ENCODE results near the gene TMEM17. TPM values are rescaled to one million over a fixed set of nuclear protein-coding genes. Genes with fewer than 3 reads are reported as not detected.

Gene TMEM17
- total RNA-seq, 2 experiments from 2014 or later, result 0.18 to 0.25 TPM

- peaks cover 2% of the 10 kb centered on the region for H3K4me1 Mint-ChIP-seq
- H3K27ac Mint-ChIP-seq, result no peak overlapping the region
- ChIA-PET CTCF (interaction anchor here (4.7 kb wide), 1 partner anchor 315 kb away, joined by 69 read pairs; no protein-coding TSS in a partner anchor), POLR2A (interaction anchor here (0.6 to 0.7 kb wide), 2 partner anchors 47 kb away, joined by 3 read pairs; no protein-coding TSS in a partner anchor)
- intact Hi-C loops (cut with DNase I, micrococcal nuclease), result no loop called here
- H3K27me3 Mint-ChIP-seq, result peaks cover 4% of the 10 kb centered on the region
- H3K36me3 Mint-ChIP-seq (ENCODE audit: low read depth), result no peaks in the 10 kb centered on the region
- H3K9me3 Mint-ChIP-seq (ENCODE audit: low read depth), result no peaks in the 10 kb centered on the region
- H3K4me3 Mint-ChIP-seq, result no peak overlapping the region
- no peak for ATAC-seq
- DNase-seq, result no peak
Observed at GRCh38 chr2:62460175-62460574, 45.8 kb downstream of the TMEM17 start.

GRCh38 chr2:62459672-62460071 lies 46.3 kb downstream of the TMEM17 start:
- H3K4me1 Mint-ChIP-seq, result peaks cover 2% of the 10 kb centered on the region
- H3K27ac Mint-ChIP-seq, result no peak overlapping the region
- CTCF ChIA-PET, result interaction anchor here (0.9 to 4.7 kb wide), 2 partner anchors 306 to 315 kb away, joined by 3 to 69 read pairs; no protein-coding TSS in a partner anchor
- H3K4me3 Mint-ChIP-seq, result no peak overlapping the region
- intact Hi-C loops (cut with DNase I, micrococcal nuclease), result loop anchor here (5.0 to 10.0 kb wide), 2 partner anchors 248 to 1085 kb away; partner anchors contain the start of gene EHBP1 (in 1 of the 2)
- DNase-seq (no peak), ATAC-seq (no peak)
- POLR2A ChIA-PET, result interaction anchor here (0.6 kb wide), 1 partner anchor 46 kb away, joined by 3 read pairs; no protein-coding TSS in a partner anchor
- H3K9me3 Mint-ChIP-seq (ENCODE audit: low read depth), result no peaks in the 10 kb centered on the region
- H3K36me3 Mint-ChIP-seq (ENCODE audit: low read depth), result no peaks in the 10 kb centered on the region
- peaks cover 4% of the 10 kb centered on the region for H3K27me3 Mint-ChIP-seq

- Mint-ChIP-seq H3K27me3 (peaks cover 4% of the 10 kb centered on the region), H3K4me3 (no peak overlapping the region), H3K36me3 (ENCODE audit: low read depth) (no peaks in the 10 kb centered on the region), H3K4me1 (peaks cover 2% of the 10 kb centered on the region), H3K9me3 (ENCODE audit: low read depth) (no peaks in the 10 kb centered on the region), H3K27ac (no peak overlapping the region)
- CTCF ChIA-PET, result interaction anchor here (0.9 to 4.7 kb wide), 2 partner anchors 307 to 316 kb away, joined by 3 to 69 read pairs; no protein-coding TSS in a partner anchor
- intact Hi-C loops (cut with DNase I, micrococcal nuclease), result loop anchor here (5.0 to 10.0 kb wide), 2 partner anchors 248 to 1086 kb away; partner anchors contain the start of gene EHBP1 (in 1 of the 2)
- no peak for ATAC-seq
- POLR2A ChIA-PET, result no interaction called here
- DNase-seq, result no peak
Observed at GRCh38 chr2:62459106-62459505, 46.9 kb downstream of the TMEM17 start.

- DNase-seq (no peak), ATAC-seq (no peak)
- Mint-ChIP-seq H3K4me3 (no peak overlapping the region), H3K4me1 (peaks cover 2% of the 10 kb centered on the region), H3K9me3 (ENCODE audit: low read depth) (no peaks in the 10 kb centered on the region), H3K27me3 (peaks cover 4% of the 10 kb centered on the region), H3K27ac (no peak overlapping the region), H3K36me3 (ENCODE audit: low read depth) (no peaks in the 10 kb centered on the region)
- CTCF ChIA-PET, result interaction anchor here (0.9 to 4.7 kb wide), 2 partner anchors 307 to 316 kb away, joined by 3 to 69 read pairs; no protein-coding TSS in a partner anchor
- POLR2A ChIA-PET, result no interaction called here
- intact Hi-C loops (cut with DNase I, micrococcal nuclease), result loop anchor here (5.0 to 10.0 kb wide), 2 partner anchors 249 to 1086 kb away; partner anchors contain the start of gene EHBP1 (in 1 of the 2)
Observed at GRCh38 chr2:62458671-62459081, 47.3 kb downstream of the TMEM17 start.

- intact Hi-C loops (cut with DNase I, micrococcal nuclease), result loop anchor here (5.0 to 10.0 kb wide), 2 partner anchors 249 to 1087 kb away; partner anchors contain the start of gene EHBP1 (in 1 of the 2)
- Mint-ChIP-seq H3K4me1 (peaks cover 2% of the 10 kb centered on the region), H3K9me3 (ENCODE audit: low read depth) (no peaks in the 10 kb centered on the region), H3K27me3 (peaks cover 4% of the 10 kb centered on the region), H3K4me3 (no peak overlapping the region), H3K36me3 (ENCODE audit: low read depth) (no peaks in the 10 kb centered on the region), H3K27ac (no peak overlapping the region)
- ATAC-seq, result no peak
- DNase-seq, result no peak
- ChIA-PET POLR2A (no interaction called here), CTCF (interaction anchor here (0.8 to 4.7 kb wide), 7 partner anchors 9 to 842 kb away, joined by 3 to 69 read pairs (median 3); partner anchors contain the start of gene TMEM17)
Observed at GRCh38 chr2:62458206-62458641, 47.8 kb downstream of the TMEM17 start.

GRCh38 chr2:62457556-62457955 lies 48.4 kb downstream of the TMEM17 start:
- ChIA-PET CTCF (interaction anchor here (0.6 to 4.7 kb wide), 23 partner anchors 9 to 1130 kb away, joined by 3 to 69 read pairs (median 4); partner anchors contain the start of genes TMEM17 and WDPCP), POLR2A (interaction anchor here (0.5 kb wide), 1 partner anchor 10 kb away, joined by 4 read pairs; no protein-coding TSS in a partner anchor)
- no peak for DNase-seq
- ATAC-seq, result no peak
- Mint-ChIP-seq H3K27me3 (peaks cover 4% of the 10 kb centered on the region), H3K4me3 (no peak overlapping the region), H3K27ac (no peak overlapping the region), H3K36me3 (ENCODE audit: low read depth) (no peaks in the 10 kb centered on the region), H3K4me1 (peaks cover 2% of the 10 kb centered on the region), H3K9me3 (ENCODE audit: low read depth) (no peaks in the 10 kb centered on the region)
- intact Hi-C loops (cut with DNase I, micrococcal nuclease), result loop anchor here (1.0 to 10.0 kb wide), 8 partner anchors 250 to 1087 kb away; partner anchors contain the start of genes EHBP1 (in 1 of the 2) and OTX1 (in 1 of the 2)

GRCh38 chr2:62456721-62457539 lies 49.1 kb downstream of the TMEM17 start:
- ATAC-seq (peak; percentile 90), DNase-seq (peak; percentile 82)
- Mint-ChIP-seq H3K4me1 (peaks cover 2% of the 10 kb centered on the region), H3K4me3 (no peak overlapping the region), H3K36me3 (ENCODE audit: low read depth) (no peaks in the 10 kb centered on the region), H3K9me3 (ENCODE audit: low read depth) (no peaks in the 10 kb centered on the region), H3K27me3 (peaks cover 4% of the 10 kb centered on the region), H3K27ac (no peak overlapping the region)
- intact Hi-C loops (cut with DNase I, micrococcal nuclease), result loop anchor here (1.0 to 10.0 kb wide), 8 partner anchors 250 to 1088 kb away; partner anchors contain the start of genes EHBP1 (in 1 of the 2) and OTX1 (in 1 of the 2)
- ChIA-PET POLR2A (interaction anchor here (0.5 kb wide), 1 partner anchor 11 kb away, joined by 4 read pairs; no protein-coding TSS in a partner anchor), CTCF (interaction anchor here (0.5 to 4.7 kb wide), 34 partner anchors 9 to 1172 kb away, joined by 3 to 69 read pairs (median 4); partner anchors contain the start of genes TMEM17 and WDPCP)

GRCh38 chr2:62455957-62456692 lies 49.9 kb downstream of the TMEM17 start:
- POLR2A ChIA-PET, result no interaction called here
- H3K36me3 Mint-ChIP-seq (ENCODE audit: low read depth), result no peaks in the 10 kb centered on the region

GRCh38 chr2:62453955-62454354 lies 52.0 kb downstream of the TMEM17 start:
- intact Hi-C loops (cut with DNase I, micrococcal nuclease), result loop anchor here in 1 of 2 experiments (10.0 kb wide), 1 partner anchor 1091 kb away; no protein-coding TSS in a partner anchor
- H3K27ac Mint-ChIP-seq, result no peak overlapping the region
- peaks cover 2% of the 10 kb centered on the region for H3K4me1 Mint-ChIP-seq
- H3K9me3 Mint-ChIP-seq (ENCODE audit: low read depth), result no peaks in the 10 kb centered on the region
- H3K27me3 Mint-ChIP-seq, result peaks cover 4% of the 10 kb centered on the region
- DNase-seq, result no peak
- H3K36me3 Mint-ChIP-seq (ENCODE audit: low read depth), result no peaks in the 10 kb centered on the region
- ChIA-PET CTCF (interaction anchor here (1.4 to 3.4 kb wide), 2 partner anchors 11 to 322 kb away, joined by 5 to 14 read pairs; no protein-coding TSS in a partner anchor), POLR2A (interaction anchor here (0.5 to 0.6 kb wide), 2 partner anchors 252 to 1582 kb away, joined by 3 read pairs; partner anchors contain the start of gene EHBP1)
- H3K4me3 Mint-ChIP-seq, result no peak overlapping the region
- ATAC-seq, result no peak

More at GRCh38 chr2:62455957-62456692, 49.9 kb downstream of the TMEM17 start:
- Mint-ChIP-seq H3K9me3 (ENCODE audit: low read depth) (no peaks in the 10 kb centered on the region), H3K27ac (no peak overlapping the region), H3K4me3 (no peak overlapping the region), H3K27me3 (peaks cover 4% of the 10 kb centered on the region), H3K4me1 (peaks cover 2% of the 10 kb centered on the region)
- DNase-seq, result no peak
- ATAC-seq, result no peak
- CTCF ChIA-PET, result interaction anchor here (0.5 to 4.7 kb wide), 22 partner anchors 8 to 1173 kb away, joined by 3 to 69 read pairs (median 4); no protein-coding TSS in a partner anchor
- intact Hi-C loops (cut with DNase I, micrococcal nuclease), result loop anchor here (2.0 to 10.0 kb wide), 4 partner anchors 251 to 1089 kb away; partner anchors contain the start of genes EHBP1 (in 1 of the 2) and OTX1 (in 1 of the 2)

- DNase-seq, result no peak
- Mint-ChIP-seq H3K27ac (no peak overlapping the region), H3K9me3 (ENCODE audit: low read depth) (no peaks in the 10 kb centered on the region), H3K36me3 (ENCODE audit: low read depth) (no peaks in the 10 kb centered on the region), H3K27me3 (peaks cover 4% of the 10 kb centered on the region), H3K4me3 (no peak overlapping the region), H3K4me1 (peaks cover 2% of the 10 kb centered on the region)
- intact Hi-C loops (cut with DNase I, micrococcal nuclease), result loop anchor here in 1 of 2 experiments (10.0 kb wide), 1 partner anchor 1092 kb away; no protein-coding TSS in a partner anchor
- POLR2A ChIA-PET, result no interaction called here
- ATAC-seq, result no peak
- CTCF ChIA-PET, result interaction anchor here (0.6 kb wide), 1 partner anchor 1478 kb away, joined by 3 read pairs; no protein-coding TSS in a partner anchor
Observed at GRCh38 chr2:62452701-62453454, 53.1 kb downstream of the TMEM17 start.

Measured in activated CD4-positive, alpha-beta T cell treated with anti-CD3 and anti-CD28 coated beads for 36 hours (primary cell).